Liver (tissue), 9 donors: ENCODE data around the gene AHNAK2. TPM values are rescaled to one million over a fixed set of nuclear protein-coding genes. Genes with fewer than 3 reads are reported as not detected.
"Not testable (repeated sequence)": the region's sequence is repeated elsewhere in the genome, so short reads cannot be mapped to it uniquely, and the experiment has no call there.

Experiments
- DNase-seq: peaks from one replicate; pipeline ENCODE4 v3.0.0-alpha.2; 2017; ENCODE audit warnings: low spot score
- H3K27ac ChIP-seq, 2 donors: one replicate each; pipeline ENCODE4 v1.7.0; 2013; ENCODE audit warnings: inconsistent platforms in 2 of 2, low read length in 2 of 2, control low read depth in 1 of 2, low read depth in 1 of 2, mild to moderate bottlenecking in 1 of 2
- H3K27me3 ChIP-seq, 4 donors: one replicate each; pipeline versions ENCODE4 v1.6.1 to v1.7.0; 2013; ENCODE audit warnings: low read length in 3 of 4, inconsistent platforms in 1 of 4, mild to moderate bottlenecking in 1 of 4, moderate library complexity in 1 of 4; ENCODE audit not compliant: control insufficient read depth in 4 of 4, insufficient read depth in 4 of 4
- H3K36me3 ChIP-seq, 4 donors: one replicate each; pipeline versions ENCODE4 v1.6.1 to v1.7.0; 2013; ENCODE audit warnings: low read length in 3 of 4, mild to moderate bottlenecking in 3 of 4, low read depth in 1 of 4, moderate library complexity in 1 of 4; ENCODE audit not compliant: control insufficient read depth in 4 of 4, insufficient read depth in 3 of 4
- H3K4me1 ChIP-seq, 4 donors: one replicate each; pipeline versions ENCODE4 v1.6.1 to v1.7.0; 2013; ENCODE audit warnings: low read length in 3 of 4, mild to moderate bottlenecking in 3 of 4, moderate library complexity in 1 of 4; ENCODE audit not compliant: control insufficient read depth in 4 of 4, insufficient read depth in 4 of 4
- H3K4me3 ChIP-seq, 3 donors: one replicate each; pipeline versions ENCODE4 v1.6.1 to v1.7.0; 2013; ENCODE audit warnings: low read length in 3 of 3, control low read depth in 1 of 3, low read depth in 1 of 3, mild to moderate bottlenecking in 1 of 3
- H3K9ac ChIP-seq, 2 donors: one replicate each; pipeline ENCODE4 v1.7.0; 2013; ENCODE audit warnings: low read length in 2 of 2, mild to moderate bottlenecking in 2 of 2, moderate library complexity in 2 of 2, control low read depth in 1 of 2, low read depth in 1 of 2
- H3K9me3 ChIP-seq, 4 donors: one replicate each; pipeline versions ENCODE4 v1.6.1 to v1.7.0; 2013; ENCODE audit warnings: low read length in 3 of 4; ENCODE audit not compliant: control insufficient read depth in 4 of 4
- CTCF ChIP-seq: fragments of 150-350 bp; IDR thresholded peaks from 2 replicates; pipeline ENCODE4 v1.5.1; 2017; ENCODE audit warnings: improper control_type of control experiment, low read depth, low read length; ENCODE audit not compliant: missing input control
- EGR1 ChIP-seq, 2 donors: IDR thresholded peaks; 2 replicates each; pipeline ENCODE4 v1.6.1; 2016 to 2018; ENCODE audit warnings: antibody characterized with exemption in 2 of 2, low read depth in 2 of 2
- FOXA1 ChIP-seq: IDR thresholded peaks from 2 replicates; pipeline ENCODE4 v1.6.1; 2016; ENCODE audit warnings: antibody characterized with exemption
- FOXA2 ChIP-seq: IDR thresholded peaks from 2 replicates; pipeline ENCODE4 v1.6.1; 2016; ENCODE audit warnings: antibody characterized with exemption
- HNF4A ChIP-seq, 2 donors: conservative IDR thresholded peaks; 2 replicates each; pipeline ENCODE4 v1.6.1; 2016; ENCODE audit warnings: antibody characterized with exemption in 2 of 2, mild to moderate bottlenecking in 2 of 2
- RAD21 ChIP-seq, 2 donors: IDR thresholded peaks; 2 replicates each; pipeline ENCODE4 v1.6.1; 2016; ENCODE audit warnings: antibody characterized with exemption in 2 of 2, mild to moderate bottlenecking in 2 of 2
- REST ChIP-seq: IDR thresholded peaks from 2 replicates; pipeline ENCODE4 v1.6.1; 2016; ENCODE audit warnings: antibody characterized with exemption, mild to moderate bottlenecking
- SP1 ChIP-seq: IDR thresholded peaks from 2 replicates; pipeline ENCODE4 v1.6.1; 2018; ENCODE audit warnings: antibody characterized with exemption, mild to moderate bottlenecking
- TAF1 ChIP-seq: conservative IDR thresholded peaks from 2 replicates; pipeline ENCODE4 v1.6.1; 2016; ENCODE audit warnings: antibody characterized with exemption, mild to moderate bottlenecking
- YY1 ChIP-seq: IDR thresholded peaks from 2 replicates; pipeline ENCODE4 v1.6.1; 2016; ENCODE audit warnings: antibody characterized with exemption, mild to moderate bottlenecking
- WGBS: extraction: QIAGEN DNeasy Blood & Tissue Kit; methylation state at CpG from one replicate; pipeline ENCODE4 v1.1.7; 2013; 5-methylcytosine and 5-hydroxymethylcytosine counted together
- polyA plus RNA-seq, 2 donors: library from polyadenylated mRNA; stranded (reverse) in 1 of 2; unstranded in 1 of 2; fragments of 200-250 nt in 1 of 2; fragments of >200 nt in 1 of 2; fragmentation: Nextera tagmentation in 1 of 2; extraction: Ambion mirVana in 1 of 2; gene quantifications; one replicate each; pipeline versions ENCODE4 v1.2.1 to v1.2.3, GENCODE V29; 2013 to 2015
- total RNA-seq, 2 donors: library from RNA; depleted of rRNA; stranded (reverse); fragments of >200 nt; gene quantifications; one replicate each; pipeline ENCODE4 v1.2.3, GENCODE V29; 2014
- TF ChIP-seq, protein P1 (sequence below): IDR thresholded peaks from 2 replicates; pipeline ENCODE4 v1.6.1; 2016; ENCODE audit warnings: antibody characterized with exemption
- TF ChIP-seq, protein P2 (sequence below): IDR thresholded peaks from 2 replicates; pipeline ENCODE4 v1.6.1; 2016; ENCODE audit warnings: antibody characterized with exemption
- donor health status: healthy.
- donor health status: healthy.
- donor health status: healthy.
- donor health status: healthy.
- donor health status: healthy.

Gene AHNAK2
- total and polyA plus RNA-seq, 4 donors = 0.05 to 2.6 (median 1.2) TPM

DNA sequence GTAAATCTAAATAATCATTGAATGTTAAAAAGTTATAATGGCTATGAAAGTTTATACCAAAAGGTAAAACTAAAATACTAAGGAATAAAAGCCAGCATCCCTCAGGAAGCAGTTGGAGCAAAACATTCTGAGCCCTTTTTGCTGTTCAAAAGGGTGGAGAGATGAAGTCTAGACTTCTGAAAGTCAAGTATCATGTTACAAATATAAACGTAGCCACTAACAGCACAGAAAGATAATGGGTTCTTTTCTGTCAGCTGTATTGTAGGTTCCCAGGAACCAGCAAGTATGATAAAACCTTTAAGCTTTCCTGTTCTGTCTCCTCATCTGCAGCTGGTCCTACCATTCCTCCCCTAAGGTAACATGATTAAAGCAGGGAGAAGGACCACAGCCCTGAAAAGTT is 69.9 kb downstream of the AHNAK2 start:
- Histone ChIP-seq H3K9me3 (peaks cover 0 to 7% (median 2%) of the 10 kb centered on the region in 4 donors), H3K9ac (no peak overlapping the region), H3K4me1 (no peaks in the 10 kb centered on the region), H3K27ac (no peak overlapping the region), H3K4me3 (no peak overlapping the region), H3K36me3 (peaks cover 0 to 2% (median 0%) of the 10 kb centered on the region in 4 donors), H3K27me3 (peaks cover 0 to 4% (median 0%) of the 10 kb centered on the region in 4 donors)
- TF ChIP-seq, protein P1, sequence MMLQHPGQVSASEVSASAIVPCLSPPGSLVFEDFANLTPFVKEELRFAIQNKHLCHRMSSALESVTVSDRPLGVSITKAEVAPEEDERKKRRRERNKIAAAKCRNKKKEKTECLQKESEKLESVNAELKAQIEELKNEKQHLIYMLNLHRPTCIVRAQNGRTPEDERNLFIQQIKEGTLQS = no peak
- no peak for TF ChIP-seq REST
- TF ChIP-seq TAF1 = no peak
- TF ChIP-seq CTCF = no peak
- no peak for TF ChIP-seq HNF4A (conservative IDR thresholded peaks at IDR 0.05)
- TF ChIP-seq YY1 = no peak
- TF ChIP-seq, protein P2, sequence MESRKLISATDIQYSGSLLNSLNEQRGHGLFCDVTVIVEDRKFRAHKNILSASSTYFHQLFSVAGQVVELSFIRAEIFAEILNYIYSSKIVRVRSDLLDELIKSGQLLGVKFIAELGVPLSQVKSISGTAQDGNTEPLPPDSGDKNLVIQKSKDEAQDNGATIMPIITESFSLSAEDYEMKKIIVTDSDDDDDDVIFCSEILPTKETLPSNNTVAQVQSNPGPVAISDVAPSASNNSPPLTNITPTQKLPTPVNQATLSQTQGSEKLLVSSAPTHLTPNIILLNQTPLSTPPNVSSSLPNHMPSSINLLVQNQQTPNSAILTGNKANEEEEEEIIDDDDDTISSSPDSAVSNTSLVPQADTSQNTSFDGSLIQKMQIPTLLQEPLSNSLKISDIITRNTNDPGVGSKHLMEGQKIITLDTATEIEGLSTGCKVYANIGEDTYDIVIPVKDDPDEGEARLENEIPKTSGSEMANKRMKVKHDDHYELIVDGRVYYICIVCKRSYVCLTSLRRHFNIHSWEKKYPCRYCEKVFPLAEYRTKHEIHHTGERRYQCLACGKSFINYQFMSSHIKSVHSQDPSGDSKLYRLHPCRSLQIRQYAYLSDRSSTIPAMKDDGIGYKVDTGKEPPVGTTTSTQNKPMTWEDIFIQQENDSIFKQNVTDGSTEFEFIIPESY = no peak
- no peak for TF ChIP-seq FOXA2
- TF ChIP-seq EGR1 (IDR thresholded peaks at IDR 0.05; ENCODE audit: low read depth in 2 of 2) = no peak
- TF ChIP-seq FOXA1 = no peak
- TF ChIP-seq SP1 = no peak
- no peak for TF ChIP-seq RAD21 (IDR thresholded peaks at IDR 0.05)
- no peak for DNase-seq
- WGBS = 13% methylated on average over 1 of the region's 1 CpG

DNA sequence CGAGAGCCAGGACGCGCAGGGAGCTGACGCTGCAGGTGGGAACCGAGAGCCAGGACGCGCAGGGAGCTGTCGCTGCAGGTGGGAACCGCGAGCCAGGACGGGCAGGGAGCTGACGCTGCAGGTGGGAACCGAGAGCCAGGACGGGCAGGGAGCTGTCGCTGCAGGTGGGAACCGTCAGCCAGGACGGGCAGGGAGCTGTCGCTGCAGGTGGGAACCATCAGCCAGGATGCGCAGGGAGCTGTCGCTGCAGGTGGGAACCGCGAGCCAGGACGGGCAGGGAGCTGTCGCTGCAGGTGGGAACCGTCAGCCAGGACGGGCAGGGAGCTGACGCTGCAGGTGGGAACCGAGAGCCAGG is 72.6 kb downstream of the AHNAK2 start:
- not testable (repeated sequence) for H3K9ac ChIP-seq, H3K27me3 ChIP-seq, H3K4me1 ChIP-seq, H3K4me3 ChIP-seq, H3K36me3 ChIP-seq, H3K9me3 ChIP-seq, DNase-seq, H3K27ac ChIP-seq
- WGBS = 85% methylated on average over 28 of the region's 28 CpGs

GRCh38 chr14:104904650-104905578 is 73.3 kb downstream of the AHNAK2 start:
- H3K4me1 ChIP-seq, H3K4me3 ChIP-seq, H3K9me3 ChIP-seq, H3K9ac ChIP-seq, H3K36me3 ChIP-seq, H3K27ac ChIP-seq, DNase-seq, H3K27me3 ChIP-seq: not testable (repeated sequence)
- WGBS = 77% methylated on average over 37 of the region's 38 CpGs
